IMR-90 (cell line): ENCODE data around the gene COL4A3. TPM values are rescaled to one million over a fixed set of nuclear protein-coding genes. Genes with fewer than 3 reads are reported as not detected.

Experiments
- ATAC-seq: fragments of 200-7000 bp; cut with Tn5 transposase; 2 replicates; pipeline ENCODE4 v1.9.1; 2020; ENCODE audit warnings: low read depth, mild to moderate bottlenecking, moderate library complexity
- BruUV-seq: library from RNA; stranded (reverse); fragments of 400-500 nt; replicated peaks from 2 replicates; lab custom pipeline; 2021; lab: Mats Ljungman, UMichigan
- CTCF ChIA-PET: fragments of 300-600 bp; formaldehyde crosslinking; extraction: SDS; loops from one replicate; lab custom pipeline; 2021; ENCODE audit warnings: antibody characterized with exemption; lab: Yijun Ruan, JAX
- POLR2A ChIA-PET: fragments of 300-600 bp; sonication (Branson Sonifier 250); formaldehyde crosslinking; loops from one replicate; lab custom pipeline; 2022; ENCODE audit warnings: antibody characterized with exemption; ENCODE audit not compliant: unreplicated experiment; lab: Charles Lee
- DNase-seq: peaks from one replicate; pipeline ENCODE4 v3.0.0; 2013
- H2AFZ ChIP-seq: replicated peaks from 2 replicates; pipeline ENCODE3; 2013; ENCODE audit warnings: low read length, mild to moderate bottlenecking; ENCODE audit not compliant: poor library complexity
- H2AK5ac ChIP-seq: 2 replicates; pipeline ENCODE4 v1.6.1; 2013; ENCODE audit warnings: low read depth, low read length, inconsistent platforms
- H2AK9ac ChIP-seq: replicated peaks from 2 replicates; pipeline ENCODE3; 2013; ENCODE audit warnings: mild to moderate bottlenecking, low read depth, low read length, moderate library complexity; ENCODE audit not compliant: poor library complexity
- H2BK120ac ChIP-seq: 2 replicates; pipeline ENCODE4 v1.6.1; 2013; ENCODE audit warnings: low read depth, low read length, inconsistent platforms
- H2BK15ac ChIP-seq: 3 replicates; pipeline ENCODE4 v1.6.1; 2013; ENCODE audit warnings: low read depth, low read length, inconsistent platforms
- H2BK20ac ChIP-seq: 2 replicates; pipeline ENCODE4 v1.6.1; 2013; ENCODE audit warnings: low read depth, mild to moderate bottlenecking, inconsistent platforms, low read length, moderate library complexity
- H2BK5ac ChIP-seq: 2 replicates; pipeline ENCODE4 v1.6.1; 2013; ENCODE audit warnings: mild to moderate bottlenecking, low read depth, low read length, inconsistent platforms; ENCODE audit not compliant: poor library complexity, severe bottlenecking
- H3K14ac ChIP-seq: replicated peaks from 2 replicates; pipeline ENCODE4 v1.6.1; 2013; ENCODE audit warnings: low read depth, low read length, inconsistent platforms
- H3K18ac ChIP-seq: 2 replicates; pipeline ENCODE4 v1.6.1; 2013; ENCODE audit warnings: low read depth, low read length, control low read depth
- H3K23ac ChIP-seq: 2 replicates; pipeline ENCODE4 v1.6.1; 2013; ENCODE audit warnings: low read depth, low read length, inconsistent platforms
- H3K27ac ChIP-seq: 2 replicates; pipeline ENCODE4 v1.5.1; 2013; ENCODE audit warnings: mild to moderate bottlenecking, control low read depth, low read length; ENCODE audit not compliant: insufficient read depth
- H3K27me3 ChIP-seq: 2 replicates; pipeline ENCODE4 v1.6.1; 2013; ENCODE audit warnings: low read length; ENCODE audit not compliant: control insufficient read depth, insufficient read depth
- H3K36me3 ChIP-seq: 2 replicates; pipeline ENCODE4 v1.6.1; 2013; ENCODE audit warnings: low read length, mixed read lengths; ENCODE audit not compliant: control insufficient read depth, insufficient read depth
- H3K4ac ChIP-seq: 2 replicates; pipeline ENCODE4 v1.6.1; 2013; ENCODE audit warnings: low read depth, low read length, inconsistent platforms
- H3K4me1 ChIP-seq: 2 replicates; pipeline ENCODE4 v1.6.1; 2013; ENCODE audit warnings: low read length, mixed read lengths; ENCODE audit not compliant: control insufficient read depth, insufficient read depth
- H3K4me2 ChIP-seq: 2 replicates; pipeline ENCODE4 v1.6.1; 2013; ENCODE audit warnings: low read depth, mild to moderate bottlenecking, control low read depth, low read length, moderate library complexity
- H3K4me3 ChIP-seq: 2 replicates; pipeline ENCODE4 v1.5.1; 2013; ENCODE audit warnings: low read depth, mild to moderate bottlenecking, control low read depth, low read length, moderate library complexity; ENCODE audit not compliant: insufficient read depth
- H3K56ac ChIP-seq: 2 replicates; pipeline ENCODE4 v1.6.1; 2013; ENCODE audit warnings: low read length, inconsistent platforms; ENCODE audit not compliant: insufficient read depth; ENCODE audit errors: extremely low read depth
- H3K79me1 ChIP-seq, 2 experiments: 2 replicates each; pipeline ENCODE4 v1.6.1; 2013; ENCODE audit warnings: low read length in 2 of 2, inconsistent platforms in 1 of 2, low read depth in 1 of 2
- H3K9ac ChIP-seq: 2 replicates; pipeline ENCODE4 v1.6.1; 2013; ENCODE audit warnings: low read depth, low read length, control low read depth
- H3K9me1 ChIP-seq: 2 replicates; pipeline ENCODE4 v1.6.1; 2013; ENCODE audit warnings: low read length, inconsistent platforms; ENCODE audit not compliant: insufficient read depth
- H3K9me3 ChIP-seq: 2 replicates; pipeline ENCODE4 v1.6.1; 2013; ENCODE audit warnings: low read length; ENCODE audit not compliant: control insufficient read depth, insufficient read depth
- H4K20me1 ChIP-seq: 2 replicates; pipeline ENCODE4 v1.6.1; 2013; ENCODE audit warnings: low read length, inconsistent platforms; ENCODE audit not compliant: insufficient read depth
- H4K5ac ChIP-seq: 2 replicates; pipeline ENCODE4 v1.6.1; 2013; ENCODE audit warnings: mild to moderate bottlenecking, low read depth, low read length, control low read depth
- H4K8ac ChIP-seq, 2 experiments: 2 replicates each; pipeline ENCODE4 v1.6.1; 2013; ENCODE audit warnings: low read depth in 2 of 2, low read length in 2 of 2, control low read depth in 1 of 2, inconsistent platforms in 1 of 2
- H4K91ac ChIP-seq: 2 replicates; pipeline ENCODE4 v1.6.1; 2013; ENCODE audit warnings: low read depth, low read length, inconsistent platforms; ENCODE audit not compliant: insufficient read depth
- CHD1 ChIP-seq: IDR thresholded peaks from 2 replicates; pipeline ENCODE4 v1.6.1; 2012; ENCODE audit warnings: low read depth, low read length, improper control_type of control experiment
- FOS ChIP-seq: fragments of 150-350 bp; IDR thresholded peaks from 2 replicates; pipeline ENCODE4 v1.6.1; 2016; ENCODE audit warnings: low read depth, low read length
- MAFK ChIP-seq: IDR thresholded peaks from 2 replicates; pipeline ENCODE4 v1.6.1; 2012; ENCODE audit warnings: low read depth, low read length, improper control_type of control experiment
- MAZ ChIP-seq: IDR thresholded peaks from 2 replicates; pipeline ENCODE4 v1.6.1; 2012; ENCODE audit warnings: low read depth, mild to moderate bottlenecking, low read length, improper control_type of control experiment, moderate library complexity, borderline replicate concordance
- MXI1 ChIP-seq: IDR thresholded peaks from 2 replicates; pipeline ENCODE4 v1.6.1; 2012; ENCODE audit warnings: low read depth, mild to moderate bottlenecking, low read length, moderate library complexity, borderline replicate concordance
- NFE2L2 ChIP-seq: fragments of 150-350 bp; IDR thresholded peaks from 2 replicates; pipeline ENCODE4 v1.6.1; 2016; ENCODE audit warnings: low read depth, mild to moderate bottlenecking, low read length
- RCOR1 ChIP-seq: IDR thresholded peaks from 2 replicates; pipeline ENCODE4 v1.6.1; 2012; ENCODE audit warnings: mild to moderate bottlenecking, low read length, improper control_type of control experiment; ENCODE audit not compliant: insufficient replicate concordance
- RFX5 ChIP-seq: IDR thresholded peaks from 2 replicates; pipeline ENCODE4 v1.8.0; 2012; ENCODE audit warnings: low read depth, mild to moderate bottlenecking, low read length, moderate library complexity
- SMC3 ChIP-seq: fragments of 150-350 bp; IDR thresholded peaks from 2 replicates; pipeline ENCODE4 v1.6.1; 2016; ENCODE audit warnings: low read depth, mild to moderate bottlenecking, antibody characterized with exemption, low read length, moderate library complexity
- WGBS, 2 experiments: methylation state at CpG; one replicate each; pipeline versions ENCODE4 v1.1.5 to v1.1.7; 2013; ENCODE audit warnings: missing lambda C conversion rate in 2 of 2; ENCODE audit not compliant: insufficient read length in 1 of 2; ENCODE audit errors: extremely low coverage in 2 of 2; 5-methylcytosine and 5-hydroxymethylcytosine counted together
- dilution Hi-C: fragments of 300-500 bp; cut with HindIII; formaldehyde crosslinking; loops from one replicate; pipeline ENCODE4 v1.14.3; 2018; ENCODE audit warnings: low sequenced_read_pairs; ENCODE audit not compliant: unreplicated experiment
- in situ Hi-C: fragments of 300-500 bp; cut with MboI; formaldehyde crosslinking; loops from 3 replicates; pipeline ENCODE4 v1.14.3; 2019; ENCODE audit warnings: low sequenced_read_pairs, inconsistent platforms, mixed read lengths
- intact Hi-C: fragments of 100-400 bp; cut with micrococcal nuclease; formaldehyde crosslinking; loops from 2 replicates; pipeline ENCODE4 v1.10.0; 2022
- polyA plus RNA-seq, 3 experiments: library from polyadenylated mRNA; depleted of rRNA; stranded (reverse); fragments of >200 nt; gene quantifications; 2 replicates each; pipeline ENCODE4 v1.2.3, GENCODE V29; 2012; ENCODE audit warnings: low replicate concordance in 1 of 3
- total RNA-seq: library from RNA; depleted of rRNA; stranded (reverse); fragments of >200 nt; gene quantifications from 2 replicates; pipeline ENCODE4 v1.2.3, GENCODE V29; 2012

The COL4A3 gene
- total and polyA plus RNA-seq, 2 of the 4 experiments (the other 2 are of a cell fraction): not detected

DNA sequence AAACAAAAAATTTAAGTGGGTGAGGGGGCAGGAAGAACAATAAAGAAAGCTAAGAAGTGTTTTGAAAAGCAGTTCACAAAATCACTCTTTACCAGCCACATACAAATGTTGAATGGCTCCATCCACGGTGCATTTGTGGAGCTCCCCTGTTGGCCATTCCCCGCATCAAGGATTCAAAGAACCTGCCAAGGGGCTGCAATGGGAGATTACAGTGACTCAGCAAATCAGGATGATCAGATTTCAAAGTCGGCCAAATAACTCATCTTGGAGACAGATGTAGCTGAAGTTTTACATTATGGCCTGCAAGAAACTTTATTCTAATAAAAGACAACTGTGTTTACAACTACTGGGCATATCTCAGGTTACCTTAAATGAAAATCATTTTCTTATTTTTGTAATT lies 26.9 kb downstream of the COL4A3 start:
- no peaks in the 10 kb centered on the region for H3K9me3 ChIP-seq
- H2AFZ ChIP-seq: no peak overlapping the region
- no peak for ATAC-seq
- no peak for TF ChIP-seq RCOR1
- TF ChIP-seq RFX5: no peak
- no peak for TF ChIP-seq FOS
- TF ChIP-seq CHD1: no peak
- TF ChIP-seq NFE2L2: peak; percentile 90
- peak; percentile 42; the same call in 1 of the 2 replicates for TF ChIP-seq MAFK
- no peak for TF ChIP-seq SMC3
- TF ChIP-seq MAZ: no peak
- no peak for TF ChIP-seq MXI1
- H3K27me3 ChIP-seq: no peaks in the 10 kb centered on the region
- dilution Hi-C loops (no loop called here), intact Hi-C loops (no loop called here), in situ Hi-C loops (no loop called here)
- no peaks in the 10 kb centered on the region for H3K4me1 ChIP-seq
- H3K4ac ChIP-seq: no peak overlapping the region
- H3K18ac ChIP-seq: no peak overlapping the region
- no peaks in the 10 kb centered on the region for H3K9me1 ChIP-seq
- no peaks in the 10 kb centered on the region for H3K36me3 ChIP-seq
- no peak overlapping the region for H4K5ac ChIP-seq
- H2AK9ac ChIP-seq: no peak overlapping the region
- no peak overlapping the region for H2BK5ac ChIP-seq
- no peak overlapping the region for H4K8ac ChIP-seq
- H2AK5ac ChIP-seq: no peak overlapping the region
- H3K79me1 ChIP-seq: no peaks in the 10 kb centered on the region
- no CpG with 5 or more reads among the region's 3 CpGs for WGBS, 2 experiments
- H3K9ac ChIP-seq: no peak overlapping the region
- H3K4me2 ChIP-seq: no peak overlapping the region
- H3K23ac ChIP-seq: no peak overlapping the region
- no TSS peak for BruUV-seq
- peak; percentile 5 for DNase-seq
- H3K4me3 ChIP-seq: no peak overlapping the region
- no peak overlapping the region for H3K14ac ChIP-seq
- H3K27ac ChIP-seq: no peak overlapping the region
- H2BK120ac ChIP-seq: no peak overlapping the region
- ChIA-PET CTCF (no interaction called here), POLR2A (no interaction called here)
- no peaks in the 10 kb centered on the region for H4K20me1 ChIP-seq
- no peak overlapping the region for H2BK20ac ChIP-seq
- H3K56ac ChIP-seq: no peak overlapping the region
- no peak overlapping the region for H4K91ac ChIP-seq
- no peak overlapping the region for H2BK15ac ChIP-seq
